NK-92 (cell line): ENCODE measurements around the gene WWOX.
"Not testable (repeated sequence)": the region's sequence is repeated elsewhere in the genome, so short reads cannot be mapped to it uniquely, and the experiment has no call there.

ENCODE experiments used
- DNase-seq: peaks from one replicate; lab custom pipeline; 2025; ENCODE audit not compliant: unreplicated experiment; lab: John Stamatoyannopoulos, UW

The WWOX gene

DNA sequence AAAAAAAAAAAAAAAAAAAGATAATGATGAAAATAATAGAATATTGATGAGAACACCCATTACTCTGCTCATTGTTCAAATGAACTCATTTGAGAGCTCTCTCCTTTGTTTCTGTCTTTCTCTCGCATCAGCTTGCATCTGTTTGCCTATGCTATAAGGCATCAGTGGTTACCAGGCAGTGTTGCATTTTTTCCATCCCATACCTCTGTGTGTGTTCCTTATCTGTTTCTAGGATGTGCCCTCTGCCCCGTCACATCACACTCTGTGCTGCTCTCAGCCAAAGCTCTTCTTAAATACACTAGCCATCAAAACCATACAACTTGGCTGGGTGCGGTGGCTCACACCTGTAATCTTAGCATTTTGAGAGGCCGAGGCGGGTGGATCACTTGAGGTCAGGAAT, 568.2 kb downstream of the WWOX start:
- DNase-seq: no peak

- no peak for DNase-seq
Measured at GRCh38 chr16:78668393-78668792, 568.9 kb downstream of the WWOX start.

- no peak for DNase-seq
Measured at GRCh38 chr16:78669994-78670393, 570.5 kb downstream of the WWOX start.

DNA sequence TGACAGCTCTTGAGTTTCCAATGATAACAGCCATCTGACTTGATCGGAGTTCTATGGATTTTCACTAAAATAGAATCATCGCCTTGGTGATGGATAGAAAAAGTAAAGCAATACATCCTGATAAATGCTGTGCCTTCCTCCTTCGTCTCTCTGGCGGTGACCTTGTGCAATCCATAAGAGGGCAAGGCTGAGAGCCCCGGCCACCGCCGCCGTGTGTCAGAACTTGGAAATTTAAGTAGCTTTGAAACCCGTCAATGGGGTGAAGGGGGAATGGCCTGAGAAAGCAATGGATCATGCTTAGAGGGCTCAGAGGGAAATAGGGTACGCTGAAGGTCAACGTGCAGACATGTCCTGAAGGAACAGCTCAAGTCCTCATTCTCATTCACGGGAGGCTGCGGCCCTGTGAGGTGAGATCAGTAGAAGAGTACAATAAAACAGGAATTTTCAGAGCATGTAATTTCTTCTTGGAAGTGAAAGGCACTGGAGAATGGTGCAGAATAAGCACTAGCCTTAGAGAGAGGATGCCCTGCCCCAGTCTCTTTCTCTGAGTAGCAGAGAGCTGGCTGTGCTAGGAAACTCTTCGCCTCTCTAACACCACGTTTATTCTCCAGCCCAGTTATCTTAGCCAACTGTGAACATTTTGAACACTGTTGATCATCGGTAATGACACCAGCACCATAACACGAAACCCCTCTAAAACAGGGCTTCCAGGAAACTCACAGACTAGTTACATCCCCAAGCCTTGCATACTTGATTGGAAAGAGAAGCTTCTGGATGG, 573.5 kb downstream of the WWOX start:
- no peak for DNase-seq

DNA sequence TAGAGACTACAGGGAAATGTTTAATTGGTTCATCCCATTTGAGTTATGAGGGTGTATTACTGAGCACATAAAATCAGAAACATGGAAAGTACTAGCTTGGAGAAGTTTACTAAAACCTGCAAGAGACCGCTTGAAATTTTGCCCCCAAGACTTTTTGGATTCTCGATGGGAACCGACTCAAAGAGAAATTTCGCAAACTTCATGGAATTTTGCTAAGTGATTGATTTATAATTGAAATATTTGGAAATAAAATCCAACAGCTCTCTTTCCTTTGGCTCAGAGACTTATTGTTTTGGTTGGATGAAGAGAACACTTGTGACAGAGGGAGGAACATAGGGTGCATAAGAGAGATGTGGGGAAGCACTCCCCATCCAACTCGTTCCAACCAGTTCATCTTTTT, 574.4 kb downstream of the WWOX start:
- DNase-seq: no peak

DNA sequence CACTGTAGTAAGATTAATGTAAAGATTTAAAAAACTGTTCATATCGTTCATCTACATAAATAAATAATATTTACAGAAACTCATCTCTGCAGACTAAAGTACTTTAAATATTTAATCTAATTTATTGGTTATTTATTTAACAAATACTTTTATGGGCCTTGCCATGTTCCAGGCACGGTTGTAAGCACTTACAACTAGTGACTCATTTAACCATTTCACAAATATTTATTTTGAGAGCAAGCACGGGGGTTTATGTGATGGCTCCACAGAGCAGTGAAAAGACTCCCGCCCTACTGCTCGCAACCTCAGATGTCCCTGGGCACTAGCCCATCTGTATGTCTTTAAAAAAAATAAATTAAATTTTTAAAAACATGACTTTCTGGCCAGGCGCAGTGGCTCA, 575.9 kb downstream of the WWOX start:
- DNase-seq: no peak

DNA sequence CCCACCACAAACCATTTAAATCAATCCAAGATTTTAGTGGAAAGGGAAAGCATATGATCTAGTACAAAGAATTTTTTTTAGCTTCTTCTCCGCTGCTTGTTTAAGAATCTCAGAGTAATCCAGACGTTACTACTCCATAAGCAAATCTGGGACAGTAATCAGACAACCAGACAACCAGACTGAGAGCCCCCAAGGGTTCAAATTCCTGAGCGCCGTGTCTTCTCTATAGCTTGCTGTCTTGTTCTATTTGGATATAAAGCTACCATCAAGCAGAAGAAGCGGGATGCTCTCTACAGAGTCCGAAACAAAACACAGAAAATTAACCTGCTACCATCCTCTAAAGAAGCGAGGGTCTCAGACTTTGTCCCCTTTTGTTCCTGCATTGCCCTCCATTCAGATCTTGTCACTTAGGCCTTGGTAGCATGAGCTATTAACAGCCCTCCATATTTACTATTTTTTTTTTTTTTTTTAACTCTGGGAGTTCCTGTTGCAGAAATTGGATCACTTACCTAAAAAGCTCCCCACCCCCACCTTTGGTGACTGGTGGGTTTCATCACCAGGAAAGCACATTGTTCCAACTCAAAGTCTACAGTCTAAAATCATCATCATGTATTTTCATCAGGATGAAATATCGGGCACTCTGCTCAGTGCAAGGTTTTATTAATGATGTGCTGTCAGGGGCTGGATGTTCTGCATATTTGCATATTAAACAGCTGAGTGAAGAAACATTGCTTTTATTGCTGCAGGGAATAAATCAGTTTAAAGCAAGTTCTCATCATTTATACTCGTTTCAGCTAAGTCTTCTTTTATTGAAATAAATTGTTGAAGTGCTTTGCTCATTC, 576.7 kb downstream of the WWOX start:
- DNase-seq: no peak

GRCh38 chr16:78677181-78677731, 577.8 kb downstream of the WWOX start:
- DNase-seq: no peak

DNA sequence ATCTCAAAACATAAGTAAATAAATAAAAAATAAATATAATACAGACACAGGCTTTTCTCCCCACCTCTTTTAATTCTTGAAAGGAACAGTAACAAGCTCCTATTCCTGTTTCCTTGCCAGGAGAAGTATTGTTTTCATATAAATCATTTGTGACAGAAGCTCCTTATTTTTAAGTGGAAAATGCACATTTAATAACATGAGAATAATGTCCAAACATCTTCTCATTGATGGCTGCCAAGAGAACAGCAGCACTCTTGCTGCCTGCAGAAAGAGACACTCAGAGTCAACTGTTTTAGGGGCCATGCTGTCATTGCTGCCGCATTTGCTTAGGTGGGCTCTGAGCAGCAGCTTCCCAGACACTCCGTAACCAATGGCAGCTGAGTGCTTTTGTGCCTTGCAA, 580.1 kb downstream of the WWOX start:
- DNase-seq: no peak

GRCh38 chr16:78681743-78682142, 582.3 kb downstream of the WWOX start:
- DNase-seq: no peak

DNA sequence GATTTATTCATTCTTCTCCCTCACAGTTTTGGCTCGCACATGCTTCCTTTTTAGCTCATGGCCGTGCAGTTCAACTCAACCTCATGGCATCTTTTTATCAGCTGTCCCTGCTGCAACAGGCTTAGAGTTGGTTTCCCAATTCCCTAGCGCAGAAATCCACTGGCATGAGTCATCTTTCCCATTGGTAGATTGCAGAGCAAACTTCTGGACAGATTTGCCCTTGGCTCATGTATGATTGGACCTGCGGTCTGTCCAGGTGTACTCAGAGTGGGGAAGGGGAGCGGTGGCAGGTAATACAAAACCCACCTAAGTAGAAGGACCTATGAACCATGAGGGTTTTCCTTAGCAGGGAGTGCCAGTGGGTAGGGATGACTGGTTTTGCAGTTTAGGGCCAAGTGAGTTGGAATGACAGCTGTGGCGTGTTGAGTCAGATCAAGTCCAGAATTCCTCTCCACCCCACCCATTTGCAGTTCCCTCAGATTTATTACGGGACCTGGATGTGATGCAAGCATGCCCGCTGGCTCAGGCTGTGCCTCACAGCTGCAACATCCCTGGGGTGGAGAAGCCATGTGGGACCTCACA, 584.7 kb downstream of the WWOX start:
- no peak for DNase-seq

GRCh38 chr16:78684655-78685375, 585.4 kb downstream of the WWOX start:
- no peak for DNase-seq

DNA sequence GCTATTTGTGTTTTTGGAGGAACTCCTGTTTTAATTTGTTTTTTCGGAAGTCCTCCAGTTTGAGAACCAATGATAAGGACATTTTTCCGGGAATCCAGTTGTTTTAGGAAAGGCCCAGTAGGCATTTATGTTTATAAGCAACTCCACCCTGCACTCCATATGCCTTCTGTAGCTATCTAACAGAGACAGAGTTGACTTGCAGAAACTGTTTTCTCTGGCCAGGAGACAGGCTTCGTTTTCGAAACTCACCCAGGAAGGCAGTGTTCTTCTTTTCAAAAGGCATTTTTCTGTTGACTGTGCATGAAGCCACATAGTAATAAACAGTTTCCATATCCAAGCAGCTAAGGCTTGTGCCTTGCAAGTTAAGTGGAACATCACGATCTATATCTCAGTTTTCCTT, 587.1 kb downstream of the WWOX start:
- DNase-seq: no peak

DNA sequence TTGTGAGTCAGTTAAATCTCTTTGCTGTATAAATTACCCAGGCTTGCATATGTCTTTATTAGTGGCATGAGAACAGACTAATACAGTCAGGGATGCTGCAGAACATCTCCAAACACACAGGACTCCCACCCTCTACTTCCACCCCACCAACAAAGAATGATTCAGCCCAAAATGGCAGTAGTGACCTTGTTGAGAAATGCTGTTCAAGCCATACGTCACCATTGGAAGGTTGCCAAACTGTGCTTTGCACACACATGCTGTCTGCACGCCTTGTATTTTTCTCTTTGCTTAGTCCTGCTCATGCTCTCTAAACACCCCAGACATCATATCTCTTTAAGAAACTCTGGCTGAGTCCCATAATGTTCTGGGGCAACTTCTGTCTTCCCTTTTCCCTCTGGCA, 589.6 kb downstream of the WWOX start:
- DNase-seq: no peak

DNA sequence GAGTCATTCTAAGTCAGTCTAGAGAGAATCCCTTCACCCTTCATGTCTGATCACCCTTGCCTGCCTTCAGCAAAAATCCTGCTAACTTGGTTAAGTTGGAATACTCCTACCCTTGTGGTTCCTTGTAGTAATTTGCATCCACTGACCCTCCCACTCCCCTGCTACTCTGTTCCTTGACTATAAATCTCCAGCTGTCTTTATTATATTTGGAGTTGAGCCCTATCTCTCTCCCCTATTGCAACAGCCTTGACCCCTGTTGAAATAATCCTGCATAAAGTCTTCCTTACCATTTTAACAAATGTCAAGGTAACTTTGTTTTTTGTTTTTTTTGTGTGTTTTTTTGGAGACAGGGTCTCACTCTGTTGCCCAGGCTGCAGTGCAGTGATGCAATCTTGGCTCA, 590.1 kb downstream of the WWOX start:
- DNase-seq: no peak

GRCh38 chr16:78690510-78690909, 591.1 kb downstream of the WWOX start:
- DNase-seq: no peak

DNA sequence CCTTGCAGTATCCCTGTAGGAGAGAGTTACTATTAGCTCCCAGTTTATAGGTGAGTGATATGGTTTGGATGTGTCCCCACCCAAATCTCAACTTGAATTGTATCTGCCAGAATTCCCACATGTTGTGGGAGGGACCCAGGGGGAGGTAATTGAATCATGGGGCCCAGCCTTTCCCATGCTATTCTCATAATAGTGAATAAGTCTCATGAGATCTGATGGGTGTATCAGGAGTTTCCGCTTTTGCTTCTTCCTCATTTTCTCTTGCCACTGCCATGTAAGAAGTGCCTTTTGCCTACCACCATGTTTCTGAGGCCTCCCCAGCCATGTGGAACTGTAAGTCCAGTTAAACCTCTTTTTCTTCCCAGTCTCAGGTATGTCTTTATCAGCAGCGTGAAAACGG, 592.3 kb downstream of the WWOX start:
- DNase-seq: not testable (repeated sequence)

DNA sequence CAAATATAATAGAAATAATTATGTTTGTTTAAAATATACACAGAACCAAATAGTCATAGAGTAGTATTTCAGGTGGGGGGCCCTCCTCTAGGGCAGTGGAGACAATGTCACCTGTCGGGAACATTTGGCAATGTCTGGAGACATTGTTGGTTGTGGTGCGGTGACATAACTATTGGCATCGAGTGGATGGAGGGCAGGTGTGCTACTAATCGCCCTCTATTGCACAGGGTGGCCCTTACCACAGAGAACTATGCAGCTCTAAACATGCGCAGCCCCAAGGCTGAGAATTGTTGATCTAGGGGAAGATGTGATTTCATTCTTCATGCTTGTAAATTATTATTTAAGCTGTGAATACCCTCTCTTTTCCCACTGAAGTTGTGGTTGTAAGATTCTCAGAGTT, 594.0 kb downstream of the WWOX start:
- no peak for DNase-seq

DNA sequence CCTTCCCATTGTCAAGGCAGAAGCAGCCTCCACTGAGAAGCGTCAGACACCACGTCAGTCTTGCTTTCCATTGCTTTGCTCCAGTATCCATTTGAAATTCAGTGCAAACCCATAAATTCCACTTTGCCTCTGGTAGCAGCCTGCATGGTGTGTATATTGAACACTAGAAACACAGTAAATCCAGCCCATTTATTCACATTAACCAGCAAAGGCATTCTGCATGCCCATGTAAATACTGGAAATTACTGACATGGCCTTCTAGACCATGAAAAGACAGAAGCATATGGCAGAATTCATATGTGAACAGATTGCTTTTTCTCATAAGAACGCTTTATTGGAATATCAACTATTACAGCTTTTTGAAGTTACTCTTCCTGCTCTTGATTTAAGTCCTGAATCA, 595.0 kb downstream of the WWOX start:
- no peak for DNase-seq

DNA sequence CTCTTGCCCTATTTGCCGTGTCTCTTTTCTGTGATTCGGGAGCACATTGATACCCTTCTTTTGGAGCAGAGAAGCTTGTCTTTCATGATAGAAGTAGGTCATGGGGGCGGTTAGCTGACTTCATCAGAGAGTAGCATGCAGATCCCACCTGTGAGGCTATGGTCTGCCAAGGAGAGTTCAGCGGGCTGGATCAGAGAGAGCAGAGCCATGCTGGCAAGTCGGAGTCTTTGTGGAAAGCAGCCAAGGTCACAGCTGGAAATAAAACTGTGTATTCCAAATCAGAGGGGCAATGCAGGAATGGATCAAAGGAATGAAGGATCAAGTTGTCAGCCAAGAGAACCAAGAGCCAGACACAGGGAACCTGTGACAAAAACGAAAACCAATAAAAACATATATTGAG, 595.9 kb downstream of the WWOX start:
- no peak for DNase-seq

DNA sequence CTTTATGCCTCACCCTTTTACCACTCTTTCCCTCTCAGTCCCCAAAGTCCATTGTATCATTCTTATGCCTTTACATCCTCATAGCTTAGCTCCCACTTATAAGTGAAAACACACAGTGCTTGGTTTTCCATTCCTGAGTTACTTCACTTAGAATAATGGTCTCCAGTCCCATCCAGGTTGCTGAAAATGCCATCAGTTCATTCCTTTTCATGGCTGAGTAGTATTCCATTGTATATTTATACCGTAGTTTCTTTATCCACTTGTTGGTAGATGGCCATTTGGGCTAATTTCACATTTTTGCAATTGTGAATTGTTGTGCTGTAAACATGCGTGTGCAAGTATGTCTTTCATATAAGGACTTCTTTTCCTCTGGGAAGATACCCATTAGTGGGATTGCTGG, 597.3 kb downstream of the WWOX start:
- no peak for DNase-seq
